Left ventricle myocardium inferior (tissue), 1 donor: ENCODE data around the gene ADRA2A. TPM values are rescaled to one million over a fixed set of nuclear protein-coding genes. Genes with fewer than 3 reads are reported as not detected.

ENCODE experiments used
- DNase-seq: peaks from one replicate; pipeline ENCODE4 v3.0.0-alpha.2; 2020
- H3K27ac ChIP-seq: fragments of 200-600 bp; replicated peaks from 2 replicates; pipeline ENCODE4 v1.8.0; 2021
- H3K27me3 ChIP-seq: fragments of 200-600 bp; 2 replicates; pipeline ENCODE4 v1.8.0; 2021; ENCODE audit warnings: low read depth
- H3K36me3 ChIP-seq: fragments of 200-600 bp; 2 replicates; pipeline ENCODE4 v1.8.0; 2021
- H3K4me1 ChIP-seq: fragments of 200-600 bp; 2 replicates; pipeline ENCODE4 v1.8.0; 2021
- H3K4me3 ChIP-seq: fragments of 200-600 bp; 2 replicates; pipeline ENCODE4 v1.8.0; 2021; ENCODE audit warnings: mild to moderate bottlenecking, moderate library complexity
- H3K9me3 ChIP-seq: fragments of 200-600 bp; replicated peaks from 2 replicates; pipeline ENCODE4 v1.8.0; 2021
- CTCF ChIP-seq: fragments of 200-600 bp; IDR thresholded peaks from 2 replicates; pipeline ENCODE4 v1.8.0; 2021; ENCODE audit warnings: antibody characterized with exemption, mild to moderate bottlenecking, borderline replicate concordance
- intact Hi-C: fragments of 100-400 bp; cut with micrococcal nuclease; formaldehyde crosslinking; loops from one replicate; pipeline ENCODE4 v1.11.0; 2022
- total RNA-seq: library from RNA; stranded (reverse); fragmentation: NEBNext Ultra II Directional; extraction: Animal tissue kit (Norgen Biotek cat#: 25700); gene quantifications from one replicate; pipeline ENCODE4 v1.2.1, GENCODE V29; 2021
- donor health status: DM: no; HTN: yes; CAD: no; lungs with severe emphysema.

The ADRA2A gene
- total RNA-seq, 1 donor from 2014 or later = 0.27 TPM

GRCh38 chr10:111116762-111117445 lies 40.1 kb downstream of the ADRA2A start:
- Histone ChIP-seq H3K9me3 (no peaks in the 10 kb centered on the region), H3K27me3 (peaks cover 35% of the 10 kb centered on the region), H3K36me3 (no peaks in the 10 kb centered on the region), H3K27ac (no peak overlapping the region), H3K4me3 (no peak overlapping the region), H3K4me1 (no peaks in the 10 kb centered on the region)
- no peak for DNase-seq
- intact Hi-C loops = no loop called here
- TF ChIP-seq CTCF = no peak

- no peak for DNase-seq
- no peak for TF ChIP-seq CTCF
- Histone ChIP-seq H3K27me3 (peaks cover 43% of the 10 kb centered on the region), H3K27ac (no peak overlapping the region), H3K4me3 (no peak overlapping the region), H3K9me3 (no peaks in the 10 kb centered on the region), H3K36me3 (no peaks in the 10 kb centered on the region), H3K4me1 (no peaks in the 10 kb centered on the region)
- intact Hi-C loops = no loop called here
Measured at GRCh38 chr10:111117528-111118277, 40.9 kb downstream of the ADRA2A start.

- Histone ChIP-seq H3K36me3 (no peaks in the 10 kb centered on the region), H3K27me3 (peaks cover 50% of the 10 kb centered on the region), H3K4me1 (no peaks in the 10 kb centered on the region), H3K9me3 (no peaks in the 10 kb centered on the region), H3K27ac (no peak overlapping the region), H3K4me3 (no peak overlapping the region)
- no peak for DNase-seq
- no peak for TF ChIP-seq CTCF
- intact Hi-C loops = no loop called here
Measured at GRCh38 chr10:111118758-111119157, 41.9 kb downstream of the ADRA2A start.

- intact Hi-C loops = no loop called here
- TF ChIP-seq CTCF = no peak
- Histone ChIP-seq H3K27me3 (peaks cover 56% of the 10 kb centered on the region), H3K4me1 (no peaks in the 10 kb centered on the region), H3K27ac (no peak overlapping the region), H3K9me3 (no peaks in the 10 kb centered on the region), H3K4me3 (no peak overlapping the region), H3K36me3 (no peaks in the 10 kb centered on the region)
- no peak for DNase-seq
Measured at GRCh38 chr10:111119637-111120036, 42.8 kb downstream of the ADRA2A start.

- TF ChIP-seq CTCF = no peak
- Histone ChIP-seq H3K36me3 (no peaks in the 10 kb centered on the region), H3K27ac (no peak overlapping the region), H3K27me3 (peaks cover 68% of the 10 kb centered on the region), H3K4me3 (no peak overlapping the region), H3K4me1 (no peaks in the 10 kb centered on the region), H3K9me3 (no peaks in the 10 kb centered on the region)
- DNase-seq = no peak
- intact Hi-C loops = no loop called here
Measured at GRCh38 chr10:111122127-111122526, 45.3 kb downstream of the ADRA2A start.
